H1 (cell line): Measurements from ENCODE around the gene NEURL2. TPM values are rescaled to one million over a fixed set of nuclear protein-coding genes. Genes with fewer than 3 reads are reported as not detected.

Source experiments
- KDM5A ChIP-seq: fragments of 200-600 bp; IDR thresholded peaks from 2 replicates; pipeline ENCODE4 v1.7.1; 2012; ENCODE audit warnings: mild to moderate bottlenecking, low read length, inconsistent platforms, mixed read lengths
- TBP ChIP-seq: IDR thresholded peaks from 2 replicates; pipeline ENCODE4 v1.6.1; 2011; ENCODE audit warnings: low read depth, low read length, improper control_type of control experiment
- polyA plus RNA-seq, 7 experiments: library from polyadenylated mRNA; depleted of rRNA in 3 of 7; stranded (reverse) in 5 of 7; unstranded in 2 of 7; fragments of >200 nt in 5 of 7; fragments of 200-250 nt in 2 of 7; gene quantifications; 1 replicate in 5 of 7; 2 replicates in 1 of 7; 4 replicates in 1 of 7; pipeline versions ENCODE4 v1.2.1 to v1.2.3, GENCODE V29; 2011 to 2013; ENCODE audit warnings: missing spikeins in 2 of 7, mixed read lengths in 2 of 7
- total RNA-seq: library from RNA; stranded (reverse); fragmentation: NEBNext Ultra II Directional; extraction: Animal tissue kit (Norgen Biotek cat#: 25700); gene quantifications from 2 replicates; pipeline ENCODE4 v1.2.1, GENCODE V29; 2021

NEURL2 gene
- total and polyA plus RNA-seq, 2 of the 8 experiments (the other 6 are each of a cell fraction or from before 2014, with no cell fraction given) = 6.9 TPM

- TF ChIP-seq TBP = no peak
- TF ChIP-seq KDM5A = no peak
Measured at GRCh38 chr20:45926731-45927070, 35.7 kb upstream of the NEURL2 start (continued).
